ENCODE measurements around the gene GPRC5A.
A peak's percentile ranks its signal among the peaks of the same experiment; 100 is the strongest.

Gene GPRC5A

GRCh38 chr12:12883369-12884001, 7.9 kb upstream of the GPRC5A start:
- Histone ChIP-seq H3K27ac (no peak overlapping the region), H3K4me3 (no peak overlapping the region)

- Histone ChIP-seq H3K27ac (no peak overlapping the region), H3K4me3 (no peak overlapping the region)
These were observed 6.1 kb upstream of the GPRC5A start for GRCh38 chr12:12885096-12885792.

GRCh38 chr12:12887471-12887870, 3.9 kb upstream of the GPRC5A start:
- Histone ChIP-seq H3K27ac (no peak overlapping the region), H3K4me3 (no peak overlapping the region)

GRCh38 chr12:12889701-12890100, 1.7 kb upstream of the GPRC5A start:
- H3K27ac ChIP-seq = no peak overlapping the region

GRCh38 chr12:12890543-12891079, 751 bp upstream of the GPRC5A start:
- Histone ChIP-seq H3K27ac (peak overlapping the region in 15 of 21 experiments; percentile 2 to 85 (median 52)), H3K4me3 (peak overlapping the region; percentile 27 to 50 (median 34))

More at GRCh38 chr12:12889701-12890100, 1.7 kb upstream of the GPRC5A start:
- H3K4me3 ChIP-seq = no peak overlapping the region

- H3K27ac ChIP-seq = peak overlapping the region in 7 of 21 experiments; percentile 2 to 81 (median 58)
- H3K4me3 ChIP-seq = peak overlapping the region in 4 of 7 experiments; percentile 7 to 50 (median 45)
These were observed 556 bp downstream of the GPRC5A start for GRCh38 chr12:12891881-12892355.

- Histone ChIP-seq H3K27ac (peak overlapping the region in 1 of 21 experiments; percentile 81), H3K4me3 (peak overlapping the region in 1 of 7 experiments; percentile 41)
These were observed 1.3 kb downstream of the GPRC5A start for GRCh38 chr12:12892681-12893141.

GRCh38 chr12:12893438-12893837, 2.1 kb downstream of the GPRC5A start:
- no peak overlapping the region for H3K27ac ChIP-seq

GRCh38 chr12:12896260-12896659, 4.9 kb downstream of the GPRC5A start:
- no peak overlapping the region for H3K27ac ChIP-seq

More at GRCh38 chr12:12893438-12893837, 2.1 kb downstream of the GPRC5A start:
- H3K4me3 ChIP-seq = peak overlapping the region in 1 of 7 experiments; percentile 41

GRCh38 chr12:12897302-12897701, 5.9 kb downstream of the GPRC5A start:
- H3K4me3 ChIP-seq = no peak overlapping the region
- H3K27ac ChIP-seq = no peak overlapping the region

More at GRCh38 chr12:12896260-12896659, 4.9 kb downstream of the GPRC5A start:
- H3K4me3 ChIP-seq = no peak overlapping the region

- Histone ChIP-seq H3K27ac (no peak overlapping the region), H3K4me3 (no peak overlapping the region)
These were observed 6.9 kb downstream of the GPRC5A start for GRCh38 chr12:12898136-12898717.

GRCh38 chr12:12898911-12899511, 7.6 kb downstream of the GPRC5A start:
- no peak overlapping the region for H3K4me3 ChIP-seq
- peak overlapping the region in 4 of 21 experiments; percentile 44 to 66 (median 57) for H3K27ac ChIP-seq

GRCh38 chr12:12899530-12900380, 8.4 kb downstream of the GPRC5A start:
- H3K4me3 ChIP-seq = no peak overlapping the region
- H3K27ac ChIP-seq = peak overlapping the region in 9 of 21 experiments; percentile 8 to 77 (median 45)

- H3K27ac ChIP-seq = peak overlapping the region in 7 of 21 experiments; percentile 42 to 80 (median 71)
- H3K4me3 ChIP-seq = no peak overlapping the region
These were observed 9.4 kb downstream of the GPRC5A start for GRCh38 chr12:12900786-12901157.

GRCh38 chr12:12901158-12901791, 9.9 kb downstream of the GPRC5A start:
- H3K4me3 ChIP-seq = no peak overlapping the region
- peak overlapping the region in 10 of 21 experiments; percentile 16 to 80 (median 64) for H3K27ac ChIP-seq

GRCh38 chr12:12902036-12902435, 10.7 kb downstream of the GPRC5A start:
- H3K27ac ChIP-seq = peak overlapping the region in 12 of 21 experiments; percentile 5 to 79 (median 52)

GRCh38 chr12:12903642-12904609, 12.6 kb downstream of the GPRC5A start:
- Histone ChIP-seq H3K27ac (no peak overlapping the region), H3K4me3 (no peak overlapping the region)

More at GRCh38 chr12:12902036-12902435, 10.7 kb downstream of the GPRC5A start:
- H3K4me3 ChIP-seq = no peak overlapping the region

Data from skin epidermis (tissue), 12 donors.